ENCODE measurements around the gene MTA1. TPM values are rescaled to one million over a fixed set of nuclear protein-coding genes. Genes with fewer than 3 reads are reported as not detected.

Gene MTA1
- total RNA-seq, 2 donors from 2014 or later = 59.2 to 77.4 TPM

- no peak for ATAC-seq
- intact Hi-C loops (cut with DNase I, micrococcal nuclease) = loop anchor here in 1 of 2 donors (10.0 kb wide), 1 partner anchor 53 kb away; the partner anchor contains the start of gene MTA1
- no peak for DNase-seq
Observed at GRCh38 chr14:105467942-105468471, 48.4 kb downstream of the MTA1 start.

- intact Hi-C loops (cut with DNase I, micrococcal nuclease) = loop anchor here in 1 of 2 donors (10.0 kb wide), 1 partner anchor 54 kb away; the partner anchor contains the start of gene MTA1
- no peak for ATAC-seq
- DNase-seq = no peak
Observed at GRCh38 chr14:105468621-105469241, 49.1 kb downstream of the MTA1 start.

GRCh38 chr14:105469456-105470349, 50.1 kb downstream of the MTA1 start:
- intact Hi-C loops (cut with DNase I, micrococcal nuclease) = loop anchor here in 1 of 2 donors (10.0 kb wide), 1 partner anchor 55 kb away; the partner anchor contains the start of gene MTA1
- ATAC-seq = no peak
- no peak for DNase-seq

- no peak for DNase-seq
- intact Hi-C loops (cut with DNase I, micrococcal nuclease) = no loop called here
Observed at GRCh38 chr14:105470350-105471296, 51.0 kb downstream of the MTA1 start.

GRCh38 chr14:105471297-105471821, 51.7 kb downstream of the MTA1 start:
- DNase-seq (no peak), ATAC-seq (no peak)
- intact Hi-C loops (cut with DNase I, micrococcal nuclease) = no loop called here

More at GRCh38 chr14:105470350-105471296, 51.0 kb downstream of the MTA1 start:
- no peak for ATAC-seq

- ATAC-seq (no peak), DNase-seq (no peak)
- intact Hi-C loops (cut with DNase I, micrococcal nuclease) = no loop called here
Observed at GRCh38 chr14:105471823-105472485, 52.3 kb downstream of the MTA1 start.

GRCh38 chr14:105472486-105472991, 52.9 kb downstream of the MTA1 start:
- ATAC-seq = peak; percentile 15
- intact Hi-C loops (cut with DNase I, micrococcal nuclease) = no loop called here
- no peak for DNase-seq

GRCh38 chr14:105473033-105473676, 53.5 kb downstream of the MTA1 start:
- ATAC-seq (no peak), DNase-seq (no peak)
- intact Hi-C loops (cut with DNase I, micrococcal nuclease) = no loop called here

GRCh38 chr14:105473677-105474482, 54.3 kb downstream of the MTA1 start:
- ATAC-seq = peak; percentile 44
- intact Hi-C loops (cut with DNase I, micrococcal nuclease) = no loop called here
- peak; percentile 69 to 78 for DNase-seq

- intact Hi-C loops (cut with DNase I, micrococcal nuclease) = no loop called here
- peak; percentile 20 for ATAC-seq
- DNase-seq = peak in 1 of 2 donors; percentile 44
Observed at GRCh38 chr14:105474483-105475268, 55.0 kb downstream of the MTA1 start, which contains the start of gene CRIP2. Gene CRIP2, plus strand, starts transcription at chr14:105474821. Its CDS starts 42 bp downstream, at chr14:105474863.

GRCh38 chr14:105475269-105476096, 55.9 kb downstream of the MTA1 start:
- intact Hi-C loops (cut with DNase I, micrococcal nuclease) = no loop called here
- no peak for ATAC-seq
- DNase-seq = peak in 1 of 2 donors; percentile 24

GRCh38 chr14:105476097-105476830, 56.6 kb downstream of the MTA1 start:
- DNase-seq (peak in 1 of 2 donors; percentile 28), ATAC-seq (no peak)

GRCh38 chr14:105476831-105477659, 57.4 kb downstream of the MTA1 start:
- ATAC-seq (no peak), DNase-seq (no peak)
- intact Hi-C loops (cut with DNase I, micrococcal nuclease) = no loop called here

More at GRCh38 chr14:105476097-105476830, 56.6 kb downstream of the MTA1 start:
- intact Hi-C loops (cut with DNase I, micrococcal nuclease) = no loop called here
